Breast epithelium (tissue), 3 donors: ENCODE measurements around the gene DGKB.

Experiments
- CTCF ChIP-seq, 3 donors: fragments of 450-650 bp; IDR thresholded peaks; one replicate each; pipeline ENCODE4 v1.5.1; 2016 to 2017; ENCODE audit warnings: antibody characterized with exemption in 3 of 3, mild to moderate bottlenecking in 3 of 3, moderate library complexity in 3 of 3
- POLR2AphosphoS5 ChIP-seq, 3 donors: sonication (generic); formaldehyde crosslinking; IDR thresholded peaks; one replicate each; pipeline ENCODE4 v1.6.1; 2017; ENCODE audit warnings: antibody characterized with exemption in 3 of 3

- TF ChIP-seq CTCF (IDR thresholded peaks at IDR 0.05): no peak
- no peak for TF ChIP-seq POLR2AphosphoS5 (IDR thresholded peaks at IDR 0.05)
These were observed 76.6 kb downstream of the DGKB start for GRCh38 chr7:14825912-14826311.
